ENCODE data around the gene UNCX. TPM values are rescaled to one million over a fixed set of nuclear protein-coding genes. Genes with fewer than 3 reads are reported as not detected.

Gene UNCX
- total and polyA plus RNA-seq, 2 experiments from 2014 or later = not detected

GRCh38 chr7:1270181-1270580 is 37.5 kb downstream of the UNCX start (continued):
- TF ChIP-seq, protein P1, sequence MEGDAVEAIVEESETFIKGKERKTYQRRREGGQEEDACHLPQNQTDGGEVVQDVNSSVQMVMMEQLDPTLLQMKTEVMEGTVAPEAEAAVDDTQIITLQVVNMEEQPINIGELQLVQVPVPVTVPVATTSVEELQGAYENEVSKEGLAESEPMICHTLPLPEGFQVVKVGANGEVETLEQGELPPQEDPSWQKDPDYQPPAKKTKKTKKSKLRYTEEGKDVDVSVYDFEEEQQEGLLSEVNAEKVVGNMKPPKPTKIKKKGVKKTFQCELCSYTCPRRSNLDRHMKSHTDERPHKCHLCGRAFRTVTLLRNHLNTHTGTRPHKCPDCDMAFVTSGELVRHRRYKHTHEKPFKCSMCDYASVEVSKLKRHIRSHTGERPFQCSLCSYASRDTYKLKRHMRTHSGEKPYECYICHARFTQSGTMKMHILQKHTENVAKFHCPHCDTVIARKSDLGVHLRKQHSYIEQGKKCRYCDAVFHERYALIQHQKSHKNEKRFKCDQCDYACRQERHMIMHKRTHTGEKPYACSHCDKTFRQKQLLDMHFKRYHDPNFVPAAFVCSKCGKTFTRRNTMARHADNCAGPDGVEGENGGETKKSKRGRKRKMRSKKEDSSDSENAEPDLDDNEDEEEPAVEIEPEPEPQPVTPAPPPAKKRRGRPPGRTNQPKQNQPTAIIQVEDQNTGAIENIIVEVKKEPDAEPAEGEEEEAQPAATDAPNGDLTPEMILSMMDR (conservative IDR thresholded peaks at IDR 0.05; ENCODE audit: low read depth in 2 of 2) = no peak
- TF ChIP-seq CREB1 (CRISPR knock-in tag; IDR thresholded peaks at IDR 0.05; ENCODE audit: low read depth) (no peak), REST (IDR thresholded peaks at IDR 0.05; ENCODE audit: unreplicated experiment) (no peak), EZH2phosphoT487 (IDR thresholded peaks at IDR 0.05; ENCODE audit: unreplicated experiment) (no peak), NANOG (IDR thresholded peaks at IDR 0.05; ENCODE audit: borderline replicate concordance) (no peak), POLR2AphosphoS5 (IDR thresholded peaks at IDR 0.05; ENCODE audit: low read depth) (no peak)

GRCh38 chr7:1271046-1271445 is 38.4 kb downstream of the UNCX start:
- H3F3A ChIP-seq (replicated peaks; ENCODE audit: low read depth) = no peaks in the 10 kb centered on the region
- Mint-ChIP-seq H3K4me1 (no peaks in the 10 kb centered on the region; the same call in 2 of the 3 replicates), H3K27ac (no peak overlapping the region), H3K9me3 (peaks cover 8% of the 10 kb centered on the region), H3K4me3 (no peak overlapping the region), H3K27me3 (ENCODE audit: insufficient read depth, low read depth, poor library complexity) (peaks cover 10% of the 10 kb centered on the region), H3K36me3 (ENCODE audit: low read depth) (peaks cover 4% of the 10 kb centered on the region)
- H3K9me2 ChIP-seq (ENCODE audit: insufficient read depth) = no peaks in the 10 kb centered on the region
- no peaks in the 10 kb centered on the region for H3K79me2 ChIP-seq (replicated peaks; ENCODE audit: insufficient read depth)
- H3K27me3 ChIP-seq (ENCODE audit: insufficient read depth) = no peaks in the 10 kb centered on the region
- no peaks in the 10 kb centered on the region for H3K4me1 ChIP-seq (ENCODE audit: insufficient read depth)
- H3K4me2 ChIP-seq = no peak overlapping the region
- H4K20me1 ChIP-seq (replicated peaks; ENCODE audit: insufficient read depth) = no peaks in the 10 kb centered on the region
- no peak overlapping the region for H3K4me3 ChIP-seq
- H2AFZ ChIP-seq = no peak overlapping the region
- DNase-seq (ENCODE audit: low spot score) (no peak), ATAC-seq (no peak)
- no peak overlapping the region for H3K27ac ChIP-seq (ENCODE audit: low read depth)
- H3K36me3 ChIP-seq (ENCODE audit: insufficient read depth) = no peaks in the 10 kb centered on the region
- no peak for TF ChIP-seq POLR2AphosphoS5 (IDR thresholded peaks at IDR 0.05; ENCODE audit: low read depth)
- TF ChIP-seq JUNB (IDR thresholded peaks at IDR 0.05; ENCODE audit: unreplicated experiment) = no peak
- no peak for TF ChIP-seq REST (IDR thresholded peaks at IDR 0.05; ENCODE audit: unreplicated experiment)
- TF ChIP-seq, protein P2, sequence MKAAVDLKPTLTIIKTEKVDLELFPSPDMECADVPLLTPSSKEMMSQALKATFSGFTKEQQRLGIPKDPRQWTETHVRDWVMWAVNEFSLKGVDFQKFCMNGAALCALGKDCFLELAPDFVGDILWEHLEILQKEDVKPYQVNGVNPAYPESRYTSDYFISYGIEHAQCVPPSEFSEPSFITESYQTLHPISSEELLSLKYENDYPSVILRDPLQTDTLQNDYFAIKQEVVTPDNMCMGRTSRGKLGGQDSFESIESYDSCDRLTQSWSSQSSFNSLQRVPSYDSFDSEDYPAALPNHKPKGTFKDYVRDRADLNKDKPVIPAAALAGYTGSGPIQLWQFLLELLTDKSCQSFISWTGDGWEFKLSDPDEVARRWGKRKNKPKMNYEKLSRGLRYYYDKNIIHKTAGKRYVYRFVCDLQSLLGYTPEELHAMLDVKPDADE (IDR thresholded peaks at IDR 0.05) = no peak
- TF ChIP-seq ZNF462 (CRISPR knock-in tag; IDR thresholded peaks at IDR 0.05) = no peak
